ENCODE results near the gene SPRR5. TPM values are rescaled to one million over a fixed set of nuclear protein-coding genes. Genes with fewer than 3 reads are reported as not detected.

The SPRR5 gene
- total and polyA plus RNA-seq, 2 of the 8 experiments (the other 6 are each of a cell fraction or from before 2014, with no cell fraction given): not detected

DNA sequence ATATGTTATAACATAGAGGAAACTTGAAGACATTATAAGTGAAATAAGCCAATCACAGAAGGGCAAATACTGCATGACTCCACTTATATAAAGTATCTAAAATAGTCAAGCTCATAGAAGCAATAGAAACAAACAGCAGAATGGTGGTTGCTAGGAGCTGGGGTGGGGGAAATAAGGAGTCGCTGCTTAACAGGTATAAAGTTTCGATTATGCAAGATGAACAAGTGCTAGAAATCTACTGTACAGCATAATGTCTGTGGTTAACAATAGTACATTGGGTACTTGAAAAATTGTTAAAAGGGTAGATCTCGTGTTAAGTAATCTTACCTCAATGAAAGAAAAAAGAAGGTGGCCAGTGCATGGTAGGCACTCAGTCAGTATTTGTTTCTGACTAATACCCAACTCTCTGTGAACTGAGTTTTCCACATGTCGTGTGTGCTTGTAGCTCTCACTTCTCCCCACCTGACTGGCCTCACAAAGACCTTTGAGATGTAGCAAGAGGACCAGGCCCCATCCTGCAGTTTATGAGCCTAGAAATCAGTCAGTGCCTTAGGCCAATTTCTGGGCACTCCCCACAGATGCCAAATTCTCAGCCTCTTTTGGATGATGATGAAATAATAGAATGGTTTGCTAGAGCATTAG is 14.7 kb upstream of the SPRR5 start:
- H3K27me3 ChIP-seq (replicated peaks in 1 of 4; ENCODE audit: control insufficient read depth in 3 of 4, extremely low read depth in 1 of 4, insufficient read depth in 3 of 4, low read length in 3 of 4): 0 out of 7 replicates have a peak, but pooled peaks cover 0 to 2% (median 0%) of the 10 kb centered on the region in 4 experiments
- H3K27ac ChIP-seq (ENCODE audit: low read depth, low read length): no peak overlapping the region
- no peaks in the 10 kb centered on the region for H3K79me2 ChIP-seq (ENCODE audit: control insufficient read depth in 1 of 2, insufficient read depth in 2 of 2, low read length in 2 of 2)
- H3K56ac ChIP-seq (replicated peaks; ENCODE audit: insufficient read length, low read depth, low read length): no peak overlapping the region
- H4K5ac ChIP-seq (ENCODE audit: insufficient read length, low read depth, low read length): no peak overlapping the region
- H3K4me2 ChIP-seq (ENCODE audit: insufficient read depth in 1 of 2, low read depth in 2 of 2, low read length in 2 of 2): no peak overlapping the region
- no peak overlapping the region for H3K9ac ChIP-seq (replicated peaks in 1 of 4; ENCODE audit: extremely low read depth in 1 of 4, low read depth in 3 of 4, low read length in 3 of 4)
- H3K18ac ChIP-seq (ENCODE audit: extremely low read depth, low read length): no peak overlapping the region
- no peak for DNase-seq (ENCODE audit: low read depth in 1 of 2, low spot score in 2 of 2)
- H2AK5ac ChIP-seq (ENCODE audit: low read depth, low read length): no peak overlapping the region
- no peak overlapping the region for H3K23ac ChIP-seq (ENCODE audit: insufficient read length)
- H3K4me3 ChIP-seq (ENCODE audit: extremely low read depth in 1 of 4, insufficient read depth in 2 of 4, low read depth in 3 of 4, low read length in 4 of 4): no peak overlapping the region
- H3K14ac ChIP-seq (ENCODE audit: insufficient read length): no peak overlapping the region
- no peak overlapping the region for H2AFZ ChIP-seq (ENCODE audit: low read length)
- no peaks in the 10 kb centered on the region for H3K4me1 ChIP-seq (replicated peaks in 1 of 4; ENCODE audit: control insufficient read depth in 3 of 4, insufficient read depth in 4 of 4, low read length in 3 of 4)
- no peak overlapping the region for H2BK20ac ChIP-seq (ENCODE audit: low read length)
- H2BK12ac ChIP-seq (ENCODE audit: low read depth, low read length): no peak overlapping the region
- no peak overlapping the region for H4K91ac ChIP-seq (replicated peaks; ENCODE audit: insufficient read length, low read length)
- no peaks in the 10 kb centered on the region for H3K79me1 ChIP-seq (ENCODE audit: low read depth, low read length)
- POLR2A ChIA-PET (ENCODE audit: partially characterized antibody): interaction anchor here (0.7 kb wide), 1 partner anchor 34 kb away, joined by 3 read pairs; no protein-coding TSS in a partner anchor
- CTCF ChIA-PET (ENCODE audit: partially characterized antibody): no interaction called here
- no peaks in the 10 kb centered on the region for H3K36me3 ChIP-seq (ENCODE audit: control insufficient read depth in 2 of 4, insufficient read depth in 4 of 4, low read length in 3 of 4)
- H2BK5ac ChIP-seq (ENCODE audit: low read depth, low read length): no peak overlapping the region
- WGBS, 2 experiments (ENCODE audit: extremely low coverage in 1 of 2, insufficient coverage in 1 of 2, insufficient read length in 1 of 2, insufficient replicate concordance in 2 of 2, low coverage in 1 of 2, low lambda C conversion rate in 2 of 2, missing lambda C conversion rate in 1 of 2): 80% methylated on average over 4 of the region's 4 CpGs; no CpG with 5 or more reads in 1 of the 2 experiments
- peaks cover 3% of the 10 kb centered on the region in 2 experiments; a peak in 2 of 4 replicates for H3K9me3 ChIP-seq (ENCODE audit: insufficient read depth in 2 of 2, low read depth in 1 of 2, low read length in 1 of 2)
- FAIRE-seq: no peak
- no peaks in the 10 kb centered on the region for H4K20me1 ChIP-seq (replicated peaks in 1 of 2; ENCODE audit: control insufficient read depth in 1 of 2, insufficient read depth in 2 of 2, low read length in 2 of 2)
- no peaks in the 10 kb centered on the region for H3K23me2 ChIP-seq (ENCODE audit: low read depth, low read length)
- H3K4ac ChIP-seq (replicated peaks; ENCODE audit: insufficient read length, low read depth, low read length): no peak overlapping the region
- H4K8ac ChIP-seq (ENCODE audit: extremely low read depth, insufficient read depth, low read length): no peak overlapping the region
- no peak overlapping the region for H2BK15ac ChIP-seq (ENCODE audit: low read length)
- no peak overlapping the region for H2BK120ac ChIP-seq (replicated peaks; ENCODE audit: low read depth, low read length)
- TF ChIP-seq ZNF274 (IDR thresholded peaks at IDR 0.05; ENCODE audit: borderline replicate concordance, extremely low read depth, low read length): no peak
- no peak for TF ChIP-seq JUND (IDR thresholded peaks at IDR 0.05; ENCODE audit: low read length)
- TF ChIP-seq CBX8 (IDR thresholded peaks at IDR 0.05; ENCODE audit: borderline replicate concordance, low read depth, low read length): no peak
- TF ChIP-seq SIX5 (IDR thresholded peaks at IDR 0.05; ENCODE audit: low read depth, low read length): no peak
- TF ChIP-seq HDAC2 (IDR thresholded peaks at IDR 0.05; ENCODE audit: borderline replicate concordance in 1 of 2, low read depth in 2 of 2, low read length in 2 of 2): no peak
- TF ChIP-seq JUN (IDR thresholded peaks at IDR 0.05; ENCODE audit: low read depth, low read length): no peak
- no peak for TF ChIP-seq CREB1 (IDR thresholded peaks at IDR 0.05)
- TF ChIP-seq SAP30 (IDR thresholded peaks at IDR 0.05; ENCODE audit: insufficient read depth, insufficient replicate concordance, low read length): no peak
- no peak for TF ChIP-seq TAF7 (optimal IDR thresholded peaks at IDR 0.05; ENCODE audit: borderline replicate concordance, low read depth, low read length)
- no peak for TF ChIP-seq TEAD4 (IDR thresholded peaks at IDR 0.05; ENCODE audit: low read depth, low read length)
- no peak for TF ChIP-seq SP2 (IDR thresholded peaks at IDR 0.05; ENCODE audit: low read length)
- no peak for TF ChIP-seq SRF (IDR thresholded peaks at IDR 0.05; ENCODE audit: low read depth, low read length)
- TF ChIP-seq KDM5A (IDR thresholded peaks at IDR 0.05; ENCODE audit: low read length): no peak
- TF ChIP-seq POLR2AphosphoS5 (IDR thresholded peaks at IDR 0.05; ENCODE audit: low read depth, low read length): no peak
- no peak for TF ChIP-seq TBP (IDR thresholded peaks at IDR 0.05; ENCODE audit: low read depth, low read length)

Measured in H1 (cell line).